Measurements from ENCODE around the gene MYLK.

MYLK gene

DNA sequence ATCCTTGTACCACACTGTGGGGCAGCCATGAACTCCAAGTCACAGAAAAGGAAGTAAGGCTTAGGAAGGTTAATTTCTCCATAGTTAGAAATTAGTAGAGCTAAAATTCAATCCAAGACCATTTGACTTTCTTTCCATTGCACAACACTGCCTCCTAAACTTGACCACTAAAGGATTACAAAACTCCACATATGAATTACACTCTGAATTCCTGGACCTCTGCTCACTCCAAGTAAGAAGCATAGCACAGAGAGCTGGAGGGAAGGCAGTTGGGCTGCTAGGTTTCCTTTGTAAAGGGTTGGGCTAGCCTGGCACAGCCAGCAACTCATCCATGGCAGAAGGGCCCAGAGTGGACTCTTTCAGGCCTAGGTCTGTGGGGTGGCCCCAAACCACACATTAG, 134.4 kb downstream of the MYLK start:
- H3K9me3 ChIP-seq (ENCODE audit: severe bottlenecking): no peaks in the 10 kb centered on the region
- H3K27ac ChIP-seq (ENCODE audit: poor library complexity, severe bottlenecking): peak overlapping the region; percentile 71
- no peaks in the 10 kb centered on the region for H3K27me3 ChIP-seq (ENCODE audit: insufficient read depth, poor library complexity, severe bottlenecking)
- H3K4me3 ChIP-seq (ENCODE audit: severe bottlenecking): no peak overlapping the region
- no peak for DNase-seq (ENCODE audit: low spot score)
- no peaks in the 10 kb centered on the region for H3K36me3 ChIP-seq (ENCODE audit: low read depth)
- ATAC-seq (ENCODE audit: low read depth): peak; percentile 85
- peaks cover 18% of the 10 kb centered on the region for H3K4me1 ChIP-seq (ENCODE audit: insufficient read depth, poor library complexity, severe bottlenecking)
- TF ChIP-seq, protein P1, sequence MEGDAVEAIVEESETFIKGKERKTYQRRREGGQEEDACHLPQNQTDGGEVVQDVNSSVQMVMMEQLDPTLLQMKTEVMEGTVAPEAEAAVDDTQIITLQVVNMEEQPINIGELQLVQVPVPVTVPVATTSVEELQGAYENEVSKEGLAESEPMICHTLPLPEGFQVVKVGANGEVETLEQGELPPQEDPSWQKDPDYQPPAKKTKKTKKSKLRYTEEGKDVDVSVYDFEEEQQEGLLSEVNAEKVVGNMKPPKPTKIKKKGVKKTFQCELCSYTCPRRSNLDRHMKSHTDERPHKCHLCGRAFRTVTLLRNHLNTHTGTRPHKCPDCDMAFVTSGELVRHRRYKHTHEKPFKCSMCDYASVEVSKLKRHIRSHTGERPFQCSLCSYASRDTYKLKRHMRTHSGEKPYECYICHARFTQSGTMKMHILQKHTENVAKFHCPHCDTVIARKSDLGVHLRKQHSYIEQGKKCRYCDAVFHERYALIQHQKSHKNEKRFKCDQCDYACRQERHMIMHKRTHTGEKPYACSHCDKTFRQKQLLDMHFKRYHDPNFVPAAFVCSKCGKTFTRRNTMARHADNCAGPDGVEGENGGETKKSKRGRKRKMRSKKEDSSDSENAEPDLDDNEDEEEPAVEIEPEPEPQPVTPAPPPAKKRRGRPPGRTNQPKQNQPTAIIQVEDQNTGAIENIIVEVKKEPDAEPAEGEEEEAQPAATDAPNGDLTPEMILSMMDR (IDR thresholded peaks at IDR 0.05; ENCODE audit: poor library complexity, severe bottlenecking): no peak

GRCh38 chr3:123745184-123745855, 138.8 kb downstream of the MYLK start:
- ATAC-seq (ENCODE audit: low read depth): no peak
- H3K27ac ChIP-seq (ENCODE audit: poor library complexity, severe bottlenecking): no peak overlapping the region

GRCh38 chr3:123744064-123744463, 140.1 kb downstream of the MYLK start:
- Histone ChIP-seq H3K9me3 (ENCODE audit: severe bottlenecking) (no peaks in the 10 kb centered on the region), H3K27me3 (ENCODE audit: insufficient read depth, poor library complexity, severe bottlenecking) (no peaks in the 10 kb centered on the region), H3K27ac (ENCODE audit: poor library complexity, severe bottlenecking) (no peak overlapping the region), H3K4me3 (ENCODE audit: severe bottlenecking) (no peak overlapping the region), H3K4me1 (ENCODE audit: insufficient read depth, poor library complexity, severe bottlenecking) (peaks cover 20% of the 10 kb centered on the region), H3K36me3 (ENCODE audit: low read depth) (no peaks in the 10 kb centered on the region)
- no peak for ATAC-seq (ENCODE audit: low read depth)
- DNase-seq (ENCODE audit: low spot score): no peak
- TF ChIP-seq, protein P1 (IDR thresholded peaks at IDR 0.05; ENCODE audit: poor library complexity, severe bottlenecking): no peak

More at GRCh38 chr3:123745184-123745855, 138.8 kb downstream of the MYLK start:
- DNase-seq (ENCODE audit: low spot score): no peak
- Histone ChIP-seq H3K4me3 (ENCODE audit: severe bottlenecking) (no peak overlapping the region), H3K9me3 (ENCODE audit: severe bottlenecking) (no peaks in the 10 kb centered on the region), H3K4me1 (ENCODE audit: insufficient read depth, poor library complexity, severe bottlenecking) (peaks cover 13% of the 10 kb centered on the region), H3K36me3 (ENCODE audit: low read depth) (no peaks in the 10 kb centered on the region), H3K27me3 (ENCODE audit: insufficient read depth, poor library complexity, severe bottlenecking) (no peaks in the 10 kb centered on the region)
- TF ChIP-seq, protein P1 (IDR thresholded peaks at IDR 0.05; ENCODE audit: poor library complexity, severe bottlenecking): peak; percentile 38

DNA sequence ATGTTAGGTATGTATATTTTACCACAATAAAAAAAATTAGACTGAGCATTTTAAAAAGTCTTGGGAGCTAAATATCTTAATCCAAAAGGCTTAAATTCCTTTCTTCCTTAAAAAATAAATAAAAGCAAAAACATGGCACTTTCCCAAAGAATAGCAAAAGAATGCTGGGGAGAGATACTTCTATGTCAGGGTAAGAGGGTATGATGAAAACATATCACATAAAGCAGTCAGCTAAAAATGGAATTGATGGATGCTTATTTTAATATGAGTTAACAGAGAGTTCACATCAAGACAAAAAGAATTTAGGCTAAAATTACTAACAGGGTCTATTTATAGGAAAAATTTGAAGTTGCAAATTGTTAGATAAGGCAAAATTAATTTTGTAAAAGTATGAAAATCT, 141.0 kb downstream of the MYLK start:
- no peak overlapping the region for H3K4me3 ChIP-seq (ENCODE audit: severe bottlenecking)
- no peaks in the 10 kb centered on the region for H3K9me3 ChIP-seq (ENCODE audit: severe bottlenecking)
- TF ChIP-seq, protein P1 (IDR thresholded peaks at IDR 0.05; ENCODE audit: poor library complexity, severe bottlenecking): no peak
- H3K4me1 ChIP-seq (ENCODE audit: insufficient read depth, poor library complexity, severe bottlenecking): peaks cover 23% of the 10 kb centered on the region
- H3K27ac ChIP-seq (ENCODE audit: poor library complexity, severe bottlenecking): no peak overlapping the region
- DNase-seq (ENCODE audit: low spot score) (no peak), ATAC-seq (ENCODE audit: low read depth) (no peak)
- no peaks in the 10 kb centered on the region for H3K36me3 ChIP-seq (ENCODE audit: low read depth)
- H3K27me3 ChIP-seq (ENCODE audit: insufficient read depth, poor library complexity, severe bottlenecking): no peaks in the 10 kb centered on the region

- H3K9me3 ChIP-seq (ENCODE audit: severe bottlenecking): no peaks in the 10 kb centered on the region
- H3K27me3 ChIP-seq (ENCODE audit: insufficient read depth, poor library complexity, severe bottlenecking): no peaks in the 10 kb centered on the region
- no peak overlapping the region for H3K4me3 ChIP-seq (ENCODE audit: severe bottlenecking)
- no peaks in the 10 kb centered on the region for H3K36me3 ChIP-seq (ENCODE audit: low read depth)
- TF ChIP-seq, protein P1 (IDR thresholded peaks at IDR 0.05; ENCODE audit: poor library complexity, severe bottlenecking): no peak
- peaks cover 23% of the 10 kb centered on the region for H3K4me1 ChIP-seq (ENCODE audit: insufficient read depth, poor library complexity, severe bottlenecking)
- DNase-seq (ENCODE audit: low spot score) (no peak), ATAC-seq (ENCODE audit: low read depth) (no peak)
- peak overlapping the region; percentile 69 for H3K27ac ChIP-seq (ENCODE audit: poor library complexity, severe bottlenecking)
These were observed 143.1 kb downstream of the MYLK start for GRCh38 chr3:123741041-123741511.

All from RWPE2 (cell line).